Astrocyte (in vitro differentiated cells and primary cell): ENCODE data around the gene STIM1.

Experiments used
- CTCF ChIP-seq: IDR thresholded peaks from 2 replicates; pipeline ENCODE4 v1.5.1; 2011; ENCODE audit warnings: low read depth, mild to moderate bottlenecking, inconsistent platforms, low read length, moderate library complexity; ENCODE audit not compliant: insufficient read depth
- EZH2 ChIP-seq: IDR thresholded peaks from 2 replicates; pipeline ENCODE4 v1.6.1; 2012; ENCODE audit warnings: mild to moderate bottlenecking, low read length, inconsistent platforms; ENCODE audit not compliant: insufficient read depth

DNA sequence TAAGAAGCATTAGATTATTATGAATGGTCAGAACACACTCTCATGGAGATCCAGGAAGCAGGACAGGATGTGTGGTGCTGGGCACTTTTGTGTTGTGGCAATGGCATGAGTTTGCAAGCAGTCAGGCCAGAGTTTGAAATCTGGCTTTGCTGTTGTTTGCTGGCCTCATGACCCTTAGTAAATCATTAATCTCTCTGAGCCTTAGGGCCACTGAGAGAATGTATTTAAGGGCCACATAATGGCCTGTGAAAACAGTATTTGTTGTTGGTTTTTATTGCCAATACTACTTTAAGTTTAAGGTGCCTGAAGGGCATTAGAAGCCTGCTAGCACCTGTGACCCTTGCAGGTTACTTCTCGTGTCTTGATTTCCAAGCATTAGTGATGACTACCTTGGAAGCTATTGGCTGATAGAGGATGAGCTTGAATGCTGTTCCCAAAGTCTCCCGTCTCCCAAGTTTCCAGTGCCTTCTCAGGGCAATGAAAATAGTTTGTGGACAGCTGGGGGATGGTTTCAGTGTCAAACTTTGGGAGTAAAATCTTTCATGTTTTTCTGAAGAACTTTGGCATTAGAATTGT is 24.6 kb downstream of the STIM1 start:
- TF ChIP-seq CTCF (no peak), EZH2 (no peak)
